Panc1 (cell line): ENCODE measurements around the gene SH3TC1. TPM values are rescaled to one million over a fixed set of nuclear protein-coding genes. Genes with fewer than 3 reads are reported as not detected.

Experiments
- ATAC-seq: fragments of 200-7000 bp; cut with Tn5 transposase; 2 replicates; pipeline ENCODE4 v1.9.1; 2020; ENCODE audit warnings: mild to moderate bottlenecking, moderate library complexity
- BruUV-seq: library from RNA; stranded (reverse); fragments of 400-500 nt; replicated peaks from 2 replicates; lab custom pipeline; 2021; lab: Mats Ljungman, UMichigan
- CTCF ChIA-PET: fragments of 300-600 bp; sonication (Branson Sonifier 250); formaldehyde crosslinking; loops from one replicate; lab custom pipeline; 2022; ENCODE audit warnings: antibody characterized with exemption; lab: Charles Lee
- POLR2A ChIA-PET: fragments of 300-600 bp; sonication (Branson Sonifier 250); formaldehyde crosslinking; loops from one replicate; lab custom pipeline; 2022; ENCODE audit warnings: antibody characterized with exemption; lab: Charles Lee
- DNase-seq: peaks from one replicate; pipeline ENCODE4 v3.0.0-alpha.2; 2010; ENCODE audit warnings: low read depth, low spot score
- H3K27ac ChIP-seq: 2 replicates; pipeline ENCODE4 v1.5.1; 2011; ENCODE audit warnings: mild to moderate bottlenecking, low read length, inconsistent platforms
- H3K27me3 ChIP-seq: fragments of 200-500 bp; sonication (Bioruptor generic); 2 replicates; pipeline ENCODE4 v1.6.0; 2014; ENCODE audit warnings: low read length, inconsistent platforms; ENCODE audit not compliant: control insufficient read depth, insufficient read depth
- H3K36me3 ChIP-seq: fragments of 200-500 bp; sonication (Bioruptor generic); 2 replicates; pipeline ENCODE4 v1.5.1; 2014; ENCODE audit warnings: inconsistent platforms, mild to moderate bottlenecking, low read length, moderate library complexity; ENCODE audit not compliant: control insufficient read depth, insufficient read depth
- H3K4me1 ChIP-seq: 2 replicates; pipeline ENCODE4 v1.5.1; 2011; ENCODE audit warnings: inconsistent platforms, mild to moderate bottlenecking, low read length, moderate library complexity; ENCODE audit not compliant: control insufficient read depth, insufficient read depth
- H3K4me3 ChIP-seq, 2 experiments: 2 replicates each; pipeline ENCODE4 v1.5.1; 2011 to 2012; ENCODE audit warnings: low read depth in 2 of 2, low read length in 2 of 2, mild to moderate bottlenecking in 2 of 2, inconsistent platforms in 1 of 2, moderate library complexity in 1 of 2
- H3K9me3 ChIP-seq: fragments of 200-500 bp; sonication (Bioruptor generic); 2 replicates; pipeline ENCODE4 v1.5.1; 2014; ENCODE audit warnings: low read depth, mild to moderate bottlenecking, inconsistent platforms, low read length, moderate library complexity; ENCODE audit not compliant: control insufficient read depth, insufficient read depth
- CTCF ChIP-seq: fragments of 450-650 bp; IDR thresholded peaks from 2 replicates; pipeline ENCODE4 v1.5.1; 2017; ENCODE audit warnings: mild to moderate bottlenecking
- POLR2AphosphoS5 ChIP-seq: IDR thresholded peaks from 2 replicates; pipeline ENCODE4 v1.6.1; 2012; ENCODE audit warnings: mild to moderate bottlenecking, low read depth, low read length, moderate library complexity
- REST ChIP-seq, 2 experiments: IDR thresholded peaks; 2 replicates each; pipeline ENCODE4 v1.6.1; 2011 to 2012; ENCODE audit warnings: low read depth in 2 of 2, control low read depth in 1 of 2, low read length in 1 of 2, mild to moderate bottlenecking in 1 of 2, moderate library complexity in 1 of 2; ENCODE audit not compliant: insufficient read depth in 1 of 2
- SIN3A ChIP-seq: IDR thresholded peaks from 2 replicates; pipeline ENCODE4 v1.6.1; 2012; ENCODE audit warnings: low read depth, mild to moderate bottlenecking, low read length, moderate library complexity, borderline replicate concordance; ENCODE audit not compliant: insufficient read depth
- TCF7L2 ChIP-seq: IDR thresholded peaks from 2 replicates; pipeline ENCODE4 v1.6.1; 2011; ENCODE audit warnings: mild to moderate bottlenecking, low read depth, low read length, inconsistent platforms
- in situ Hi-C: cut with HindIII; loops from 2 replicates; pipeline ENCODE4 v1.10.0; 2016; ENCODE audit warnings: low sequenced_read_pairs, low pct_unique_long_range_greater_than_20kb
- intact Hi-C: fragments of 100-400 bp; cut with micrococcal nuclease; formaldehyde crosslinking; loops from one replicate; pipeline ENCODE4 v1.10.0; 2022; ENCODE audit not compliant: unreplicated experiment
- total RNA-seq: library from RNA; stranded (reverse); gene quantifications from one replicate; pipeline ENCODE4 v1.2.1, GENCODE V29; 2021; ENCODE audit not compliant: unreplicated experiment

The SH3TC1 gene
- total RNA-seq, 1 experiment from 2014 or later, result 4.5 TPM

- intact Hi-C loops, result no loop called here
Measured at GRCh38 chr4:8244001-8244757, 45.1 kb downstream of the SH3TC1 start.

GRCh38 chr4:8244931-8245460, 45.9 kb downstream of the SH3TC1 start:
- ChIA-PET POLR2A (no interaction called here), CTCF (no interaction called here)
- in situ Hi-C loops, result no loop called here
- no peaks in the 10 kb centered on the region for H3K9me3 ChIP-seq
- H3K4me3 ChIP-seq, result no peak overlapping the region
- H3K36me3 ChIP-seq, result no peaks in the 10 kb centered on the region
- BruUV-seq, result no TSS peak
- no peak for ATAC-seq
- intact Hi-C loops, result no loop called here
- no peak overlapping the region for H3K27ac ChIP-seq
- no peaks in the 10 kb centered on the region for H3K27me3 ChIP-seq
- no peak for DNase-seq
- H3K4me1 ChIP-seq, result no peaks in the 10 kb centered on the region
- TF ChIP-seq TCF7L2, result no peak
- TF ChIP-seq CTCF, result no peak
- TF ChIP-seq SIN3A, result no peak
- TF ChIP-seq POLR2AphosphoS5, result no peak
- no peak for TF ChIP-seq REST (IDR thresholded peaks at IDR 0.05; ENCODE audit: insufficient read depth in 1 of 2, low read depth in 2 of 2, low read length in 1 of 2)

More at GRCh38 chr4:8244001-8244757, 45.1 kb downstream of the SH3TC1 start:
- DNase-seq (no peak), ATAC-seq (no peak)
- H3K4me3 ChIP-seq, result no peak overlapping the region
- no peak for TF ChIP-seq CTCF
- no peak for TF ChIP-seq REST (IDR thresholded peaks at IDR 0.05; ENCODE audit: insufficient read depth in 1 of 2, low read depth in 2 of 2, low read length in 1 of 2)
- TF ChIP-seq TCF7L2, result no peak
- no peak for TF ChIP-seq SIN3A
- TF ChIP-seq POLR2AphosphoS5, result no peak
- H3K9me3 ChIP-seq, result no peaks in the 10 kb centered on the region
- H3K36me3 ChIP-seq, result no peaks in the 10 kb centered on the region
- in situ Hi-C loops, result no loop called here
- ChIA-PET CTCF (no interaction called here), POLR2A (no interaction called here)
- H3K27me3 ChIP-seq, result no peaks in the 10 kb centered on the region
- no TSS peak for BruUV-seq
- H3K27ac ChIP-seq, result no peak overlapping the region
- H3K4me1 ChIP-seq, result no peaks in the 10 kb centered on the region
